IMR-90 (cell line): ENCODE measurements around the gene ZSCAN18. TPM values are rescaled to one million over a fixed set of nuclear protein-coding genes. Genes with fewer than 3 reads are reported as not detected.

Experiments used
- ATAC-seq: fragments of 200-7000 bp; cut with Tn5 transposase; 2 replicates; pipeline ENCODE4 v1.9.1; 2020; ENCODE audit warnings: low read depth, mild to moderate bottlenecking, moderate library complexity
- BruUV-seq: library from RNA; stranded (reverse); fragments of 400-500 nt; replicated peaks from 2 replicates; lab custom pipeline; 2021; lab: Mats Ljungman, UMichigan
- CTCF ChIA-PET: fragments of 300-600 bp; formaldehyde crosslinking; extraction: SDS; loops from one replicate; lab custom pipeline; 2021; ENCODE audit warnings: antibody characterized with exemption; lab: Yijun Ruan, JAX
- POLR2A ChIA-PET: fragments of 300-600 bp; sonication (Branson Sonifier 250); formaldehyde crosslinking; loops from one replicate; lab custom pipeline; 2022; ENCODE audit warnings: antibody characterized with exemption; ENCODE audit not compliant: unreplicated experiment; lab: Charles Lee
- DNase-seq: peaks from one replicate; pipeline ENCODE4 v3.0.0; 2013
- H2AFZ ChIP-seq: replicated peaks from 2 replicates; pipeline ENCODE3; 2013; ENCODE audit warnings: low read length, mild to moderate bottlenecking; ENCODE audit not compliant: poor library complexity
- H2AK5ac ChIP-seq: 2 replicates; pipeline ENCODE4 v1.6.1; 2013; ENCODE audit warnings: low read depth, low read length, inconsistent platforms
- H2AK9ac ChIP-seq: replicated peaks from 2 replicates; pipeline ENCODE3; 2013; ENCODE audit warnings: mild to moderate bottlenecking, low read depth, low read length, moderate library complexity; ENCODE audit not compliant: poor library complexity
- H2BK120ac ChIP-seq: 2 replicates; pipeline ENCODE4 v1.6.1; 2013; ENCODE audit warnings: low read depth, low read length, inconsistent platforms
- H2BK15ac ChIP-seq: 3 replicates; pipeline ENCODE4 v1.6.1; 2013; ENCODE audit warnings: low read depth, low read length, inconsistent platforms
- H2BK20ac ChIP-seq: 2 replicates; pipeline ENCODE4 v1.6.1; 2013; ENCODE audit warnings: low read depth, mild to moderate bottlenecking, inconsistent platforms, low read length, moderate library complexity
- H2BK5ac ChIP-seq: 2 replicates; pipeline ENCODE4 v1.6.1; 2013; ENCODE audit warnings: mild to moderate bottlenecking, low read depth, low read length, inconsistent platforms; ENCODE audit not compliant: poor library complexity, severe bottlenecking
- H3K14ac ChIP-seq: replicated peaks from 2 replicates; pipeline ENCODE4 v1.6.1; 2013; ENCODE audit warnings: low read depth, low read length, inconsistent platforms
- H3K18ac ChIP-seq: 2 replicates; pipeline ENCODE4 v1.6.1; 2013; ENCODE audit warnings: low read depth, low read length, control low read depth
- H3K23ac ChIP-seq: 2 replicates; pipeline ENCODE4 v1.6.1; 2013; ENCODE audit warnings: low read depth, low read length, inconsistent platforms
- H3K27ac ChIP-seq: 2 replicates; pipeline ENCODE4 v1.5.1; 2013; ENCODE audit warnings: mild to moderate bottlenecking, control low read depth, low read length; ENCODE audit not compliant: insufficient read depth
- H3K27me3 ChIP-seq: 2 replicates; pipeline ENCODE4 v1.6.1; 2013; ENCODE audit warnings: low read length; ENCODE audit not compliant: control insufficient read depth, insufficient read depth
- H3K36me3 ChIP-seq: 2 replicates; pipeline ENCODE4 v1.6.1; 2013; ENCODE audit warnings: low read length, mixed read lengths; ENCODE audit not compliant: control insufficient read depth, insufficient read depth
- H3K4ac ChIP-seq: 2 replicates; pipeline ENCODE4 v1.6.1; 2013; ENCODE audit warnings: low read depth, low read length, inconsistent platforms
- H3K4me1 ChIP-seq: 2 replicates; pipeline ENCODE4 v1.6.1; 2013; ENCODE audit warnings: low read length, mixed read lengths; ENCODE audit not compliant: control insufficient read depth, insufficient read depth
- H3K4me2 ChIP-seq: 2 replicates; pipeline ENCODE4 v1.6.1; 2013; ENCODE audit warnings: low read depth, mild to moderate bottlenecking, control low read depth, low read length, moderate library complexity
- H3K4me3 ChIP-seq: 2 replicates; pipeline ENCODE4 v1.5.1; 2013; ENCODE audit warnings: low read depth, mild to moderate bottlenecking, control low read depth, low read length, moderate library complexity; ENCODE audit not compliant: insufficient read depth
- H3K56ac ChIP-seq: 2 replicates; pipeline ENCODE4 v1.6.1; 2013; ENCODE audit warnings: low read length, inconsistent platforms; ENCODE audit not compliant: insufficient read depth; ENCODE audit errors: extremely low read depth
- H3K79me1 ChIP-seq, 2 experiments: 2 replicates each; pipeline ENCODE4 v1.6.1; 2013; ENCODE audit warnings: low read length in 2 of 2, inconsistent platforms in 1 of 2, low read depth in 1 of 2
- H3K9ac ChIP-seq: 2 replicates; pipeline ENCODE4 v1.6.1; 2013; ENCODE audit warnings: low read depth, low read length, control low read depth
- H3K9me1 ChIP-seq: 2 replicates; pipeline ENCODE4 v1.6.1; 2013; ENCODE audit warnings: low read length, inconsistent platforms; ENCODE audit not compliant: insufficient read depth
- H3K9me3 ChIP-seq: 2 replicates; pipeline ENCODE4 v1.6.1; 2013; ENCODE audit warnings: low read length; ENCODE audit not compliant: control insufficient read depth, insufficient read depth
- H4K20me1 ChIP-seq: 2 replicates; pipeline ENCODE4 v1.6.1; 2013; ENCODE audit warnings: low read length, inconsistent platforms; ENCODE audit not compliant: insufficient read depth
- H4K5ac ChIP-seq: 2 replicates; pipeline ENCODE4 v1.6.1; 2013; ENCODE audit warnings: mild to moderate bottlenecking, low read depth, low read length, control low read depth
- H4K8ac ChIP-seq, 2 experiments: 2 replicates each; pipeline ENCODE4 v1.6.1; 2013; ENCODE audit warnings: low read depth in 2 of 2, low read length in 2 of 2, control low read depth in 1 of 2, inconsistent platforms in 1 of 2
- H4K91ac ChIP-seq: 2 replicates; pipeline ENCODE4 v1.6.1; 2013; ENCODE audit warnings: low read depth, low read length, inconsistent platforms; ENCODE audit not compliant: insufficient read depth
- CEBPB ChIP-seq: IDR thresholded peaks from 2 replicates; pipeline ENCODE4 v1.6.1; 2012; ENCODE audit warnings: low read depth, low read length, improper control_type of control experiment
- WGBS, 2 experiments: methylation state at CpG; one replicate each; pipeline versions ENCODE4 v1.1.5 to v1.1.7; 2013; ENCODE audit warnings: missing lambda C conversion rate in 2 of 2; ENCODE audit not compliant: insufficient read length in 1 of 2; ENCODE audit errors: extremely low coverage in 2 of 2; 5-methylcytosine and 5-hydroxymethylcytosine counted together
- dilution Hi-C: fragments of 300-500 bp; cut with HindIII; formaldehyde crosslinking; loops from one replicate; pipeline ENCODE4 v1.14.3; 2018; ENCODE audit warnings: low sequenced_read_pairs; ENCODE audit not compliant: unreplicated experiment
- in situ Hi-C: fragments of 300-500 bp; cut with MboI; formaldehyde crosslinking; loops from 3 replicates; pipeline ENCODE4 v1.14.3; 2019; ENCODE audit warnings: low sequenced_read_pairs, inconsistent platforms, mixed read lengths
- intact Hi-C: fragments of 100-400 bp; cut with micrococcal nuclease; formaldehyde crosslinking; loops from 2 replicates; pipeline ENCODE4 v1.10.0; 2022
- polyA plus RNA-seq, 3 experiments: library from polyadenylated mRNA; depleted of rRNA; stranded (reverse); fragments of >200 nt; gene quantifications; 2 replicates each; pipeline ENCODE4 v1.2.3, GENCODE V29; 2012; ENCODE audit warnings: low replicate concordance in 1 of 3
- total RNA-seq: library from RNA; depleted of rRNA; stranded (reverse); fragments of >200 nt; gene quantifications from 2 replicates; pipeline ENCODE4 v1.2.3, GENCODE V29; 2012

Gene ZSCAN18
- total and polyA plus RNA-seq, 2 of the 4 experiments (the other 2 are of a cell fraction), result 3.0 to 8.2 TPM

DNA sequence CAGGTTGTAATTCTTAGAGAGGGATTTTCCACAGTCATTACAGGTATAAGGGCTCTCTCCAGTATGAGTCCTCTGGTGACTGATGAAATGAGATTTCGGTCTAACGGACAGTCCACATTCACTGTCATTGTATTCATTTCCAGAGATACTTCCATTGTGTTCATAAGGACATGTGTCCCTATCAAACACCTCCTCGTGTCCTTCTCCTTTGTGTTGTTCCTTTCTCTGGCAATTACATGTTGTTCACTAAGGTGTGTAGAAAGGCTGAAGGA, 10.5 kb upstream of the ZSCAN18 start:
- no TSS peak for BruUV-seq
- Histone ChIP-seq H3K18ac (no peak overlapping the region), H4K91ac (no peak overlapping the region), H2AFZ (no peak overlapping the region), H3K27ac (no peak overlapping the region), H2AK5ac (no peak overlapping the region), H3K79me1 (no peaks in the 10 kb centered on the region), H2BK5ac (no peak overlapping the region), H3K27me3 (no peaks in the 10 kb centered on the region), H4K20me1 (no peaks in the 10 kb centered on the region), H3K14ac (no peak overlapping the region), H3K4me2 (no peak overlapping the region), H3K4me1 (no peaks in the 10 kb centered on the region), H3K23ac (no peak overlapping the region), H2BK120ac (no peak overlapping the region), H2AK9ac (no peak overlapping the region), H3K9me1 (no peaks in the 10 kb centered on the region), H2BK15ac (no peak overlapping the region), H3K4ac (no peak overlapping the region), H3K4me3 (no peak overlapping the region), H4K5ac (no peak overlapping the region), H3K36me3 (no peaks in the 10 kb centered on the region), H3K9me3 (peaks cover 65% of the 10 kb centered on the region), H3K9ac (no peak overlapping the region), H4K8ac (no peak overlapping the region), H2BK20ac (no peak overlapping the region), H3K56ac (no peak overlapping the region)
- ChIA-PET POLR2A (no interaction called here), CTCF (no interaction called here)
- intact Hi-C loops (no loop called here), in situ Hi-C loops (no loop called here), dilution Hi-C loops (no loop called here)
- ATAC-seq, result no peak
- DNase-seq, result no peak
- no peak for TF ChIP-seq CEBPB
- WGBS, 2 experiments, result no CpG with 5 or more reads among the region's 3 CpGs
